ENCODE measurements around the gene CD40.

DNA sequence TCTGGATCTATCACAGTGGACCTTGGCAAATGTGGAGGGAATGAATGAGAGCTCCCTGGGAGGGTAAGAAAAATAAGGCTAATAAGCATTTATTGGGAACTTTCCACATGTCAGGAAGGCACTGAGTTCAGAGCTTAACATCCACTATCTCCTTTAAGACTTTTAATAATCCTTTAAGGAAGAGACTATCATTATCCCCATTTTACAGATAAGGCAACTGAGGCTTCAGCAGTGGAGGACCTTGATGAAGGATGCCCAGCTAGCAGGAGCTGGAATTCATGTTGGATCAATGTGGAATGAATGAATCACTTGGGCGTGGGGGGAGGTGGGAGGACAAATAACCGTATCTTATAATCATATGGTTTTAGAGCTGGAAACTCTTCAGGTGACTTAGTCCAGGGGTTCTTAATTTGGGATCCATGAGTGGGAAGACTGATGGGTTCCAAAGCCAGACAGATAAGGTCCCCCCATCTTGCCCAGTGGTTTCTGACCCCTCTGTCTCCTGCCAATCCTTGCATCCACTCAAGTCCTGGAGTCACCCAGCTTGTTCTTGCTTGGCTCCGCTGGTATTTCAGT, 54.9 kb downstream of the CD40 start:
- TF ChIP-seq, protein P1, sequence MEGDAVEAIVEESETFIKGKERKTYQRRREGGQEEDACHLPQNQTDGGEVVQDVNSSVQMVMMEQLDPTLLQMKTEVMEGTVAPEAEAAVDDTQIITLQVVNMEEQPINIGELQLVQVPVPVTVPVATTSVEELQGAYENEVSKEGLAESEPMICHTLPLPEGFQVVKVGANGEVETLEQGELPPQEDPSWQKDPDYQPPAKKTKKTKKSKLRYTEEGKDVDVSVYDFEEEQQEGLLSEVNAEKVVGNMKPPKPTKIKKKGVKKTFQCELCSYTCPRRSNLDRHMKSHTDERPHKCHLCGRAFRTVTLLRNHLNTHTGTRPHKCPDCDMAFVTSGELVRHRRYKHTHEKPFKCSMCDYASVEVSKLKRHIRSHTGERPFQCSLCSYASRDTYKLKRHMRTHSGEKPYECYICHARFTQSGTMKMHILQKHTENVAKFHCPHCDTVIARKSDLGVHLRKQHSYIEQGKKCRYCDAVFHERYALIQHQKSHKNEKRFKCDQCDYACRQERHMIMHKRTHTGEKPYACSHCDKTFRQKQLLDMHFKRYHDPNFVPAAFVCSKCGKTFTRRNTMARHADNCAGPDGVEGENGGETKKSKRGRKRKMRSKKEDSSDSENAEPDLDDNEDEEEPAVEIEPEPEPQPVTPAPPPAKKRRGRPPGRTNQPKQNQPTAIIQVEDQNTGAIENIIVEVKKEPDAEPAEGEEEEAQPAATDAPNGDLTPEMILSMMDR (IDR thresholded peaks at IDR 0.05; ENCODE audit: insufficient read depth, low read length, poor library complexity, severe bottlenecking): no peak
- TF ChIP-seq EZH2phosphoT487 (conservative IDR thresholded peaks at IDR 0.05; ENCODE audit: low read length): no peak
